ENCODE measurements around the gene USP10.

The USP10 gene

GRCh38 chr16:84818133-84818532 lies 118.3 kb downstream of the USP10 start:
- no peak for TF ChIP-seq CTCF (IDR thresholded peaks at IDR 0.05; ENCODE audit: insufficient read depth, low read length, missing control alignments)
- DNase-seq (ENCODE audit: low read depth, low spot score) = no peak
- POLR2A ChIA-PET = no interaction called here
- H3K4me3 ChIP-seq (ENCODE audit: low read depth, low read length) = no peak overlapping the region
- CTCF ChIA-PET = no interaction called here

GRCh38 chr16:84818989-84819643 lies 119.3 kb downstream of the USP10 start:
- POLR2A ChIA-PET = interaction anchor here (0.8 to 1.9 kb wide), 8 partner anchors 8 to 33 kb away, joined by 3 to 20 read pairs (median 4); no protein-coding TSS in a partner anchor
- DNase-seq (ENCODE audit: low read depth, low spot score) = no peak
- TF ChIP-seq CTCF (IDR thresholded peaks at IDR 0.05; ENCODE audit: insufficient read depth, low read length, missing control alignments) = no peak
- H3K4me3 ChIP-seq (ENCODE audit: low read depth, low read length) = peak overlapping the region; percentile 45
- CTCF ChIA-PET = interaction anchor here (1.0 to 1.5 kb wide), 3 partner anchors 8 to 133 kb away, joined by 4 to 5 read pairs (median 5); no protein-coding TSS in a partner anchor

- POLR2A ChIA-PET = interaction anchor here (0.8 to 1.9 kb wide), 12 partner anchors 9 to 175 kb away, joined by 3 to 20 read pairs (median 4); no protein-coding TSS in a partner anchor
- peak within 1 kb of the TSS; percentile 72 for H3K4me3 ChIP-seq (ENCODE audit: low read depth, low read length)
- CTCF ChIA-PET = interaction anchor here (1.0 to 1.5 kb wide), 5 partner anchors 9 to 132 kb away, joined by 3 to 5 read pairs (median 4); no protein-coding TSS in a partner anchor
Measured at GRCh38 chr16:84819644-84820304, 120.0 kb downstream of the USP10 start, which contains the start of gene CRISPLD2. TSS of gene CRISPLD2 (plus strand) at chr16:84819985. CDS start at chr16:84838496, 18,511 bp downstream.

GRCh38 chr16:84820305-84820684 lies 120.5 kb downstream of the USP10 start:
- POLR2A ChIA-PET = interaction anchor here (0.8 to 1.9 kb wide), 11 partner anchors 9 to 174 kb away, joined by 3 to 20 read pairs (median 4); no protein-coding TSS in a partner anchor
- CTCF ChIA-PET = interaction anchor here (1.0 to 1.5 kb wide), 4 partner anchors 66 to 131 kb away, joined by 3 to 5 read pairs (median 4); no protein-coding TSS in a partner anchor
- TF ChIP-seq CTCF (IDR thresholded peaks at IDR 0.05; ENCODE audit: insufficient read depth, low read length, missing control alignments) = no peak
- peak overlapping the region; percentile 72 for H3K4me3 ChIP-seq (ENCODE audit: low read depth, low read length)
- DNase-seq (ENCODE audit: low read depth, low spot score) = no peak

More at GRCh38 chr16:84819644-84820304, 120.0 kb downstream of the USP10 start, which contains the start of gene CRISPLD2:
- TF ChIP-seq CTCF (IDR thresholded peaks at IDR 0.05; ENCODE audit: insufficient read depth, low read length, missing control alignments) = no peak
- no peak for DNase-seq (ENCODE audit: low read depth, low spot score)

- DNase-seq (ENCODE audit: low read depth, low spot score) = no peak
- TF ChIP-seq CTCF (IDR thresholded peaks at IDR 0.05; ENCODE audit: insufficient read depth, low read length, missing control alignments) = no peak
- peak overlapping the region; percentile 72 for H3K4me3 ChIP-seq (ENCODE audit: low read depth, low read length)
- ChIA-PET CTCF (interaction anchor here (1.4 kb wide), 1 partner anchor 66 kb away, joined by 4 read pairs; no protein-coding TSS in a partner anchor), POLR2A (interaction anchor here (1.1 to 1.9 kb wide), 7 partner anchors 8 to 174 kb away, joined by 3 to 20 read pairs (median 6); no protein-coding TSS in a partner anchor)
Measured at GRCh38 chr16:84820771-84821170, 121.0 kb downstream of the USP10 start.

GRCh38 chr16:84821179-84821578 lies 121.4 kb downstream of the USP10 start:
- no peak for TF ChIP-seq CTCF (IDR thresholded peaks at IDR 0.05; ENCODE audit: insufficient read depth, low read length, missing control alignments)
- CTCF ChIA-PET = interaction anchor here (0.9 to 1.5 kb wide), 2 partner anchors 65 to 130 kb away, joined by 3 to 4 read pairs; no protein-coding TSS in a partner anchor
- POLR2A ChIA-PET = no interaction called here
- peak overlapping the region; percentile 72 for H3K4me3 ChIP-seq (ENCODE audit: low read depth, low read length)
- no peak for DNase-seq (ENCODE audit: low read depth, low spot score)

Measured in AG04449 (cell line).